SK-N-SH treated with all-trans-retinoic acid at 6 μM for 48 hours (cell line): ENCODE measurements around the gene TACC3.

Source experiments
- ATAC-seq: fragments of 200-7000 bp; cut with Tn5 transposase; 3 replicates; pipeline ENCODE4 v1.9.1; 2020; ENCODE audit warnings: mild to moderate bottlenecking, moderate library complexity
- ARNTL ChIP-seq: fragments of 450-650 bp; formaldehyde crosslinking; IDR thresholded peaks from 2 replicates; pipeline ENCODE4 v1.5.0; 2020; ENCODE audit warnings: low read depth, mild to moderate bottlenecking, moderate library complexity, borderline replicate concordance
- BACH2 ChIP-seq: fragments of 250-450 bp; sonication (Bioruptor Pico); IDR thresholded peaks from 2 replicates; pipeline ENCODE4 v1.9.0; 2021; ENCODE audit warnings: mild to moderate bottlenecking, borderline replicate concordance
- CREB5 ChIP-seq: fragments of 250-450 bp; sonication (Bioruptor Pico); IDR thresholded peaks from 2 replicates; pipeline ENCODE4 v1.5.1; 2020; ENCODE audit warnings: low read depth, mild to moderate bottlenecking, moderate library complexity
- CSDC2 ChIP-seq: fragments of 250-450 bp; sonication (Bioruptor Pico); IDR thresholded peaks from 2 replicates; pipeline ENCODE4 v1.5.0; 2020; ENCODE audit warnings: mild to moderate bottlenecking, moderate library complexity
- CSRNP3 ChIP-seq: fragments of 250-450 bp; sonication (Bioruptor Pico); IDR thresholded peaks from 2 replicates; pipeline ENCODE4 v1.5.1; 2021; ENCODE audit warnings: mild to moderate bottlenecking, moderate library complexity
- ESRRG ChIP-seq: fragments of 250-450 bp; sonication (Bioruptor Pico); IDR thresholded peaks from 2 replicates; pipeline ENCODE4 v1.6.1; 2021; ENCODE audit warnings: mild to moderate bottlenecking
- GLIS3 ChIP-seq: fragments of 250-450 bp; sonication (Bioruptor Pico); IDR thresholded peaks from 2 replicates; pipeline ENCODE4 v1.5.0; 2020; ENCODE audit warnings: mild to moderate bottlenecking, moderate library complexity
- ISL1 ChIP-seq: fragments of 250-450 bp; sonication (Bioruptor Pico); IDR thresholded peaks from 2 replicates; pipeline ENCODE4 v2.1.2; 2022; ENCODE audit warnings: mild to moderate bottlenecking, moderate library complexity
- OSR1 ChIP-seq: fragments of 250-450 bp; sonication (Bioruptor Pico); IDR thresholded peaks from 2 replicates; pipeline ENCODE4 v1.8.0; 2022; ENCODE audit warnings: moderate library complexity, mild to moderate bottlenecking, inconsistent platforms
- PATZ1 ChIP-seq: fragments of 250-450 bp; sonication (Bioruptor Pico); IDR thresholded peaks from 2 replicates; pipeline ENCODE4 v1.8.0; 2020; ENCODE audit warnings: mild to moderate bottlenecking, moderate library complexity, borderline replicate concordance
- POU6F1 ChIP-seq: fragments of 250-450 bp; sonication (Bioruptor Pico); IDR thresholded peaks from 2 replicates; pipeline ENCODE4 v1.8.0; 2021; ENCODE audit warnings: low read depth, mild to moderate bottlenecking, moderate library complexity, borderline replicate concordance
- PPARA ChIP-seq: fragments of 250-450 bp; sonication (Bioruptor Pico); IDR thresholded peaks from 2 replicates; pipeline ENCODE4 v1.5.0; 2020; ENCODE audit warnings: mild to moderate bottlenecking, borderline replicate concordance
- RARB ChIP-seq: fragments of 250-450 bp; sonication (Bioruptor Pico); IDR thresholded peaks from 2 replicates; pipeline ENCODE4 v1.8.0; 2021; ENCODE audit warnings: mild to moderate bottlenecking, moderate library complexity
- SNAI2 ChIP-seq: fragments of 250-450 bp; sonication (Bioruptor Pico); IDR thresholded peaks from 2 replicates; pipeline ENCODE4 v1.5.0; 2020; ENCODE audit warnings: mild to moderate bottlenecking, moderate library complexity
- TCF4 ChIP-seq: fragments of 250-450 bp; sonication (Bioruptor Pico); IDR thresholded peaks from 2 replicates; pipeline ENCODE4 v1.8.0; 2021; ENCODE audit warnings: mild to moderate bottlenecking, moderate library complexity, borderline replicate concordance
- TOX ChIP-seq: fragments of 250-450 bp; sonication (Bioruptor Pico); IDR thresholded peaks from 2 replicates; pipeline ENCODE4 v1.8.0; 2021; ENCODE audit warnings: mild to moderate bottlenecking, moderate library complexity, borderline replicate concordance
- TSHZ2 ChIP-seq: fragments of 250-450 bp; sonication (Bioruptor Pico); IDR thresholded peaks from 2 replicates; pipeline ENCODE4 v1.5.0; 2020; ENCODE audit warnings: mild to moderate bottlenecking, moderate library complexity
- ZC3H10 ChIP-seq: fragments of 250-450 bp; sonication (Bioruptor Pico); IDR thresholded peaks from 2 replicates; pipeline ENCODE4 v1.5.1; 2021; ENCODE audit warnings: mild to moderate bottlenecking, moderate library complexity
- ZFP3 ChIP-seq: fragments of 250-450 bp; sonication (Bioruptor Pico); IDR thresholded peaks from 2 replicates; pipeline ENCODE4 v1.5.0; 2020; ENCODE audit warnings: mild to moderate bottlenecking, moderate library complexity
- ZFP30 ChIP-seq: fragments of 450-650 bp; formaldehyde crosslinking; IDR thresholded peaks from 2 replicates; pipeline ENCODE4 v1.5.0; 2022; ENCODE audit warnings: mild to moderate bottlenecking, moderate library complexity
- ZNF565 ChIP-seq: fragments of 450-650 bp; formaldehyde crosslinking; conservative IDR thresholded peaks from 2 replicates; pipeline ENCODE4 v1.5.0; 2020; ENCODE audit warnings: low read depth, mild to moderate bottlenecking, moderate library complexity
- ZNF70 ChIP-seq: fragments of 450-650 bp; formaldehyde crosslinking; IDR thresholded peaks from 2 replicates; pipeline ENCODE4 v1.5.0; 2020; ENCODE audit warnings: mild to moderate bottlenecking, moderate library complexity
- ZNF8 ChIP-seq: fragments of 450-650 bp; formaldehyde crosslinking; IDR thresholded peaks from 2 replicates; pipeline ENCODE4 v1.5.0; 2020; ENCODE audit warnings: mild to moderate bottlenecking, moderate library complexity

TACC3 gene

GRCh38 chr4:1759818-1760223 is 38.5 kb downstream of the TACC3 start:
- ATAC-seq, result no peak
- TF ChIP-seq PPARA (CRISPR knock-in tag) (no peak), SNAI2 (CRISPR knock-in tag) (no peak), BACH2 (CRISPR knock-in tag) (no peak)

- ATAC-seq, result no peak
- TF ChIP-seq ZFP30 (CRISPR knock-in tag) (no peak), ZC3H10 (CRISPR knock-in tag) (no peak), OSR1 (no peak), RARB (CRISPR knock-in tag) (no peak), PATZ1 (no peak), ESRRG (CRISPR knock-in tag) (no peak), ZFP3 (no peak), ISL1 (CRISPR knock-in tag) (no peak), TSHZ2 (CRISPR knock-in tag) (no peak), CSDC2 (CRISPR knock-in tag) (no peak), CSRNP3 (CRISPR knock-in tag) (no peak), CREB5 (no peak), BACH2 (CRISPR knock-in tag) (no peak), PPARA (CRISPR knock-in tag) (no peak), TCF4 (CRISPR knock-in tag) (no peak), ZNF565 (no peak), GLIS3 (no peak)
Observed at GRCh38 chr4:1760521-1761071, 39.3 kb downstream of the TACC3 start.

GRCh38 chr4:1761130-1761689 is 39.9 kb downstream of the TACC3 start:
- ATAC-seq, result no peak
- TF ChIP-seq BACH2 (CRISPR knock-in tag), result no peak
- TF ChIP-seq ARNTL (CRISPR knock-in tag), result no peak
- TF ChIP-seq TSHZ2 (CRISPR knock-in tag), result no peak
- no peak for TF ChIP-seq PPARA (CRISPR knock-in tag)
- TF ChIP-seq ZNF70, result no peak
- no peak for TF ChIP-seq OSR1
- TF ChIP-seq CREB5, result no peak
- TF ChIP-seq ZC3H10 (CRISPR knock-in tag), result no peak
- TF ChIP-seq ZFP30 (CRISPR knock-in tag), result no peak
- TF ChIP-seq RARB (CRISPR knock-in tag), result no peak
- no peak for TF ChIP-seq ZNF565
- no peak for TF ChIP-seq ZNF8 (CRISPR knock-in tag)
- TF ChIP-seq ZFP3, result no peak
- no peak for TF ChIP-seq POU6F1 (CRISPR knock-in tag)
- TF ChIP-seq GLIS3, result no peak
- TF ChIP-seq TOX, result no peak
- no peak for TF ChIP-seq TCF4 (CRISPR knock-in tag)
- TF ChIP-seq CSDC2 (CRISPR knock-in tag), result no peak
